A673 (cell line): ENCODE results near the gene PATE1.

Source experiments
- EZH2 ChIP-seq: fragments of 200-600 bp; sonication (generic); IDR thresholded peaks from 2 replicates; pipeline ENCODE4 v1.6.1; 2017; ENCODE audit warnings: borderline replicate concordance, low read depth, mild to moderate bottlenecking, mixed read lengths, antibody characterized with exemption, low read length; ENCODE audit not compliant: poor library complexity, severe bottlenecking
- TF ChIP-seq, protein P1 (sequence below): fragments of 300-800, 200-600 bp; sonication (generic); conservative IDR thresholded peaks from 2 replicates; pipeline ENCODE4 v1.5.1; 2017; ENCODE audit warnings: low read depth, mild to moderate bottlenecking, antibody characterized with exemption, low read length, moderate library complexity, mixed read lengths

- TF ChIP-seq, protein P1, sequence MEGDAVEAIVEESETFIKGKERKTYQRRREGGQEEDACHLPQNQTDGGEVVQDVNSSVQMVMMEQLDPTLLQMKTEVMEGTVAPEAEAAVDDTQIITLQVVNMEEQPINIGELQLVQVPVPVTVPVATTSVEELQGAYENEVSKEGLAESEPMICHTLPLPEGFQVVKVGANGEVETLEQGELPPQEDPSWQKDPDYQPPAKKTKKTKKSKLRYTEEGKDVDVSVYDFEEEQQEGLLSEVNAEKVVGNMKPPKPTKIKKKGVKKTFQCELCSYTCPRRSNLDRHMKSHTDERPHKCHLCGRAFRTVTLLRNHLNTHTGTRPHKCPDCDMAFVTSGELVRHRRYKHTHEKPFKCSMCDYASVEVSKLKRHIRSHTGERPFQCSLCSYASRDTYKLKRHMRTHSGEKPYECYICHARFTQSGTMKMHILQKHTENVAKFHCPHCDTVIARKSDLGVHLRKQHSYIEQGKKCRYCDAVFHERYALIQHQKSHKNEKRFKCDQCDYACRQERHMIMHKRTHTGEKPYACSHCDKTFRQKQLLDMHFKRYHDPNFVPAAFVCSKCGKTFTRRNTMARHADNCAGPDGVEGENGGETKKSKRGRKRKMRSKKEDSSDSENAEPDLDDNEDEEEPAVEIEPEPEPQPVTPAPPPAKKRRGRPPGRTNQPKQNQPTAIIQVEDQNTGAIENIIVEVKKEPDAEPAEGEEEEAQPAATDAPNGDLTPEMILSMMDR = peak; percentile 52
- TF ChIP-seq EZH2 = no peak
Measured at GRCh38 chr11:125724125-125724524, 22.0 kb upstream of the PATE1 start.
